ENCODE data around the gene CAPZB. TPM values are rescaled to one million over a fixed set of nuclear protein-coding genes. Genes with fewer than 3 reads are reported as not detected.

The CAPZB gene
- polyA plus RNA-seq, 1 of the 3 experiments (the other 2 are of a cell fraction), result 122 TPM

DNA sequence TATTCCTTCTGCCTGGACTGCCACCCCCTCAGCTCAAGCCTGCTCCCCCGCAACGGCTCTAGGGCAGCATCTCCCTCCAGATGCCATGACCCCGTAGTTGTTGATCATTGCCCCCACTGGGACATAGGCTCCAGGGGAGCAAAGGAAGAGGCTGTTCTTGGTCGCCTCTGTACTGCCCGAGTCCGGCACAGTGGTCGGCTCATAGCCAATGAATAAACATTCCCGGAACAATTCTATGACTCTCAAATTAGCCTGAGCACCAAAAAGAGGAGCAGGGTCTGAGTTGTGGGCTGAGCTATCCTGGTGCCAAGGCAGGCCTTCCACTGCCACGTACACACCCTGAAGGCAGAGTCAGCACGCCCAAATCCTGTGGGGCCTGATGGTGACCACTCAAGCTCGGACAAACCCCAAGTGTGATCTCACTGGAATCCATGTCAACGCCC is 33.1 kb downstream of the CAPZB start:
- Histone ChIP-seq H2AFZ (ENCODE audit: low read depth) (no peak overlapping the region), H3K9me3 (no peaks in the 10 kb centered on the region), H4K20me1 (ENCODE audit: insufficient read depth) (peaks cover 98% of the 10 kb centered on the region), H3K36me3 (replicated peaks in 1 of 2; ENCODE audit: control insufficient read depth in 1 of 2, insufficient read depth in 2 of 2, low read length in 1 of 2) (no peaks in the 10 kb centered on the region), H3K9me2 (no peaks in the 10 kb centered on the region), H3K79me2 (ENCODE audit: insufficient read depth) (peaks cover 78% of the 10 kb centered on the region), H3K9ac (no peak overlapping the region), H3K27ac (ENCODE audit: low read depth in 2 of 2, low read length in 1 of 2) (peak overlapping the region in 1 of 2 experiments; percentile 99; a peak in 2 of 4 replicates), H3K4me1 (ENCODE audit: control insufficient read depth in 1 of 2, insufficient read depth in 2 of 2, low read depth in 1 of 2, low read length in 1 of 2) (peaks cover 61 to 88% of the 10 kb centered on the region in 2 experiments), H3K27me3 (ENCODE audit: insufficient read depth) (no peaks in the 10 kb centered on the region), H3K4me2 (no peak overlapping the region), H3F3A (replicated peaks; ENCODE audit: insufficient read depth) (peaks cover 42% of the 10 kb centered on the region), H3K4me3 (ENCODE audit: low read depth in 2 of 2, low read length in 1 of 2) (no peak overlapping the region)
- CTCF ChIA-PET, result interaction anchor here (1.0 kb wide), 2 partner anchors 13 to 199 kb away, joined by 3 to 7 read pairs; no protein-coding TSS in a partner anchor
- TF ChIP-seq TAF1 (IDR thresholded peaks at IDR 0.05; ENCODE audit: borderline replicate concordance, low read depth, low read length) (no peak), NRF1 (IDR thresholded peaks at IDR 0.05; ENCODE audit: low read depth, low read length) (no peak), YY1 (IDR thresholded peaks at IDR 0.05; ENCODE audit: low read depth) (no peak), SMC3 (IDR thresholded peaks at IDR 0.05; ENCODE audit: low read depth, low read length) (no peak), ELF1 (IDR thresholded peaks at IDR 0.05) (no peak)
- TF ChIP-seq, protein P1, sequence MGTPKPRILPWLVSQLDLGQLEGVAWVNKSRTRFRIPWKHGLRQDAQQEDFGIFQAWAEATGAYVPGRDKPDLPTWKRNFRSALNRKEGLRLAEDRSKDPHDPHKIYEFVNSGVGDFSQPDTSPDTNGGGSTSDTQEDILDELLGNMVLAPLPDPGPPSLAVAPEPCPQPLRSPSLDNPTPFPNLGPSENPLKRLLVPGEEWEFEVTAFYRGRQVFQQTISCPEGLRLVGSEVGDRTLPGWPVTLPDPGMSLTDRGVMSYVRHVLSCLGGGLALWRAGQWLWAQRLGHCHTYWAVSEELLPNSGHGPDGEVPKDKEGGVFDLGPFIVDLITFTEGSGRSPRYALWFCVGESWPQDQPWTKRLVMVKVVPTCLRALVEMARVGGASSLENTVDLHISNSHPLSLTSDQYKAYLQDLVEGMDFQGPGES (IDR thresholded peaks at IDR 0.05; ENCODE audit: low read depth, low read length), result no peak
- TF ChIP-seq, protein P2, sequence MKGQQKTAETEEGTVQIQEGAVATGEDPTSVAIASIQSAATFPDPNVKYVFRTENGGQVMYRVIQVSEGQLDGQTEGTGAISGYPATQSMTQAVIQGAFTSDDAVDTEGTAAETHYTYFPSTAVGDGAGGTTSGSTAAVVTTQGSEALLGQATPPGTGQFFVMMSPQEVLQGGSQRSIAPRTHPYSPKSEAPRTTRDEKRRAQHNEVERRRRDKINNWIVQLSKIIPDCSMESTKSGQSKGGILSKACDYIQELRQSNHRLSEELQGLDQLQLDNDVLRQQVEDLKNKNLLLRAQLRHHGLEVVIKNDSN (IDR thresholded peaks at IDR 0.05; ENCODE audit: borderline replicate concordance, low read depth), result no peak
- POLR2A ChIA-PET, result no interaction called here
- DNase-seq, result no peak
- 88% methylated on average over 12 of the region's 12 CpGs for WGBS (ENCODE audit: low lambda C conversion rate)

DNA sequence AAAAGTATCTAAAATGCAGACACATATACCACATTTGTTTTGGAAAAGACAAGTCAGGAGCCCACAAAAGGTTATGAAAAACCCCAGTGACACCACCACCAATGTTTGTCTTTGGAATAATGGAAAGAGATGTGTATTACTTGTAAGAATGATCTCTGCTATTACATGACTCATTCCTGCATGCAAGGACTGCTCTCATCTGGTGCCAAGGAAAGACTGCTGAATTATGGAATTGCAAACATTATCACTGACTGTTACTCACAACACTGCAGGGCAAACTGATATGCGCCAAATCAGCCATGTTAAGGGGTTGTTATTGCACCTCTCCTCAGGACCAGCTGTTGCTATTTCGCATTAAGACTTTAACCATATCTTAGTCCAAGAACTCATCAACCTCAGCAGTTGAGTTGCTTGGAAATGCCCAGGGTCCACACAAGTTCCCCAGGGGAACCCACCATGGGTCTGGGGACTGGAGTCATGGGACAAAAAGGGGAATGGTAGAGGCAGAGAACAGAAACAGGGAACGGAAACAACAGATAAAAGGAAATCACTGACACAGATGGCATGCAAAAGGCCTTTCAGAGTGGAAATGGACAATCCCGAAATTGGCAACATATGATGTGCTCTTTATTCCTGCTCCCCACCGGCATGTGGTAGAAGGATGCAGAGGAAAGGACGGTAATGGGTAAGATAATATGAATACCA is 34.4 kb downstream of the CAPZB start:
- no peaks in the 10 kb centered on the region for H3K9me2 ChIP-seq
- peak overlapping the region; percentile 76 for H3K4me2 ChIP-seq
- H3K79me2 ChIP-seq (ENCODE audit: insufficient read depth), result peaks cover 78% of the 10 kb centered on the region
- H3K4me3 ChIP-seq (ENCODE audit: low read depth in 2 of 2, low read length in 1 of 2), result peak overlapping the region in 1 of 2 experiments; percentile 45; a peak in 2 of 4 replicates
- POLR2A ChIA-PET, result no interaction called here
- 14% methylated on average over 6 of the region's 6 CpGs for WGBS (ENCODE audit: low lambda C conversion rate)
- H3K36me3 ChIP-seq (replicated peaks in 1 of 2; ENCODE audit: control insufficient read depth in 1 of 2, insufficient read depth in 2 of 2, low read length in 1 of 2), result no peaks in the 10 kb centered on the region
- H3K9ac ChIP-seq, result no peak overlapping the region
- H3K9me3 ChIP-seq, result no peaks in the 10 kb centered on the region
- peak overlapping the region; percentile 68 to 99 for H3K27ac ChIP-seq (ENCODE audit: low read depth in 2 of 2, low read length in 1 of 2)
- peaks cover 47% of the 10 kb centered on the region for H3F3A ChIP-seq (replicated peaks; ENCODE audit: insufficient read depth)
- peaks cover 57 to 93% of the 10 kb centered on the region in 2 experiments for H3K4me1 ChIP-seq (ENCODE audit: control insufficient read depth in 1 of 2, insufficient read depth in 2 of 2, low read depth in 1 of 2, low read length in 1 of 2)
- DNase-seq, result peak; percentile 46
- CTCF ChIA-PET, result interaction anchor here (0.8 to 1.7 kb wide), 5 partner anchors 11 to 200 kb away, joined by 3 to 7 read pairs (median 4); no protein-coding TSS in a partner anchor
- H4K20me1 ChIP-seq (ENCODE audit: insufficient read depth), result peaks cover 97% of the 10 kb centered on the region
- no peaks in the 10 kb centered on the region for H3K27me3 ChIP-seq (ENCODE audit: insufficient read depth)
- H2AFZ ChIP-seq (ENCODE audit: low read depth), result no peak overlapping the region
- TF ChIP-seq CHD2 (IDR thresholded peaks at IDR 0.05; ENCODE audit: low read length, partially characterized antibody) (peak; percentile 23), USF2 (IDR thresholded peaks at IDR 0.05; ENCODE audit: borderline replicate concordance, low read depth, low read length) (no peak), GABPA (IDR thresholded peaks at IDR 0.05; ENCODE audit: low read depth) (no peak), YY1 (IDR thresholded peaks at IDR 0.05; ENCODE audit: low read depth) (no peak), REST (IDR thresholded peaks at IDR 0.05; ENCODE audit: low read depth, low read length) (no peak), RCOR1 (IDR thresholded peaks at IDR 0.05; ENCODE audit: low read length) (peak; percentile 87), RXRA (IDR thresholded peaks at IDR 0.05; ENCODE audit: borderline replicate concordance, low read depth) (0 out of 2 replicates have a peak, but pooled peaks have one; percentile 53), EP300 (IDR thresholded peaks at IDR 0.05; ENCODE audit: borderline replicate concordance in 1 of 2, low read depth in 1 of 2, low read length in 1 of 2) (peak; percentile 66 to 78), SMC3 (IDR thresholded peaks at IDR 0.05; ENCODE audit: low read depth, low read length) (no peak), TAF1 (IDR thresholded peaks at IDR 0.05; ENCODE audit: borderline replicate concordance, low read depth, low read length) (no peak), MXI1 (IDR thresholded peaks at IDR 0.05; ENCODE audit: low read depth, low read length) (peak; percentile 74)
- TF ChIP-seq, protein P2 (IDR thresholded peaks at IDR 0.05; ENCODE audit: borderline replicate concordance, low read depth), result no peak
- TF ChIP-seq, protein P3, sequence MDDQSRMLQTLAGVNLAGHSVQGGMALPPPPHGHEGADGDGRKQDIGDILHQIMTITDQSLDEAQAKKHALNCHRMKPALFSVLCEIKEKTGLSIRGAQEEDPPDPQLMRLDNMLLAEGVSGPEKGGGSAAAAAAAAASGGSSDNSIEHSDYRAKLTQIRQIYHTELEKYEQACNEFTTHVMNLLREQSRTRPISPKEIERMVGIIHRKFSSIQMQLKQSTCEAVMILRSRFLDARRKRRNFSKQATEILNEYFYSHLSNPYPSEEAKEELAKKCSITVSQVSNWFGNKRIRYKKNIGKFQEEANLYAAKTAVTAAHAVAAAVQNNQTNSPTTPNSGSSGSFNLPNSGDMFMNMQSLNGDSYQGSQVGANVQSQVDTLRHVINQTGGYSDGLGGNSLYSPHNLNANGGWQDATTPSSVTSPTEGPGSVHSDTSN (IDR thresholded peaks at IDR 0.05), result peak; percentile 90

Measured in SK-N-SH (cell line).